M059J (cell line): ENCODE measurements around the gene RALGPS1. TPM values are rescaled to one million over a fixed set of nuclear protein-coding genes. Genes with fewer than 3 reads are reported as not detected.
A peak's percentile ranks its signal among the peaks of the same experiment; 100 is the strongest.
"Not testable (repeated sequence)": the region's sequence is repeated elsewhere in the genome, so short reads cannot be mapped to it uniquely, and the experiment has no call there.

Experiments used
- DNase-seq: peaks from one replicate; pipeline ENCODE4 v3.0.0-alpha.2; 2012; ENCODE audit warnings: low read depth
- total RNA-seq: library from RNA; depleted of rRNA; stranded (reverse); fragments of >200 nt; shearing (Covaris generic); gene quantifications from 2 replicates; pipeline ENCODE4 v1.2.3, GENCODE V29; 2014

Gene RALGPS1
- total RNA-seq, 1 experiment from 2014 or later, result 9.8 TPM

DNA sequence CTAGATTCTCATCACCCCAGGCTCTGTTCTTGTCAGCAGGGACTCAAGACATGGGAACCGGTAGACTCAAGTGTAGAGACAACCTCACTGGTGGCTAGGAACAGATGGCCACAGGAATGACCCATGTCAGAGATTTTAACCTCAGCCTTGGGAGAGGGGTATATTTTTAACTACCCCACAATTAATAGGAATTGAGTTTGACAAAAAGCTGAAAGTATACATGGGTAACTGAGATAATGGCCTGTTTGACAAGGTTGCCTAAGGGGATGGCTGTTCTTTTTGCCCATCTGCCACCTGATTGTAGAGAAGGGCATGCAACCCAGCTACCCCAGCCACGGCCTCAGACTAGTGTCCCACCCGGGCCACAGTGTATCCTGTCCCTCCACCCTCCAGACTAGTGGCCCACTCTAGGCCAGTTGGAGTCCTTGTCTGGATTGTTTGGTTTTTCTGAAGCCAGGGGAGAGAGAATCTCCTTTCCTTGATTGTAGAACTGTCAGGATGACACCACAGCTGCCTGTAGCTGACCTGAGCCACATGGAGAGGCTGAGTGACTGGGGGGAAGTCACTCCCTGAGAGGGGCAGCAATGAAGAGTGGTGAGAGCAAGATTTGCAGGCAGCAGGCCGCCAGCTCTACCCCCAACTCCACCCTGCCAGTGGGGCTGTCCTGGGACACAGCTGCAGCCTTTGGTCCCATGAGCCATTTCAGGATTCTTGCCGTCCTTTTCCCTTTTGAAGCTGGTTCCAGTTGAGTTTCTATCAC is 222.5 kb downstream of the RALGPS1 start:
- no peak for DNase-seq

DNA sequence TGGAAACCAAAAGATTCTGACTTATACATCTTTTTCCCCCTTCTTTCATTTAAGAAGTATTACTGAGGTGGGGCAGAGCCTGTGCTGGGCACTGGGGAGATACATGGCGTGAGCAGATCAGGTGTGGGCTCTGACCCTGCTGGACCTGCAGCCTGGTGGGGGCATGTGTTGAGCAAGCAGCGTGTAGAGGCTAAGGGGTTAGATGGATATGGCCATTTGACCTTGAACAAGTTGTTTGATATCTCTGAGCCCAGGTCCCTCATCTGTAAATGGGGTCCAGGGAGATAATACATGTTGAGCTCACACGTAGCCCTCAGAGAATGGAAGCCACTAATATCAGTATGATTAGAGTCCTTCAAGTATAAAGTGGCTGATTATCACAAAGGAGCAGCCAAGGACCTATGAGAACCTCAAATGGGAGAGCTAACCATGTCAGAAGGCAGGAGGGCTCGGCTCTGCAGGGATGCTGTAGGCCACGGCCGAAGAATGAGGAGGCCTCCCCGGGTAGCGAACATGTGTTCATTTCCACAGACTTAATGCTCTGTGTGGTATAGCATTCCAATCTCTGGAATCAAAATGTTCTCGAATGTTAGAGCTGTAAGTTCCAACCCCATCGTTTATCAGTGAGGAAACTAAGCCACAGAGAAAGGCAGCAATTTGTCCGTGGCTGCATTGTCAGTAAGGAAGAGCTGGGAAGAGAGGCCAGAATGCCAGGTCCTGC is 223.2 kb downstream of the RALGPS1 start:
- no peak for DNase-seq

DNA sequence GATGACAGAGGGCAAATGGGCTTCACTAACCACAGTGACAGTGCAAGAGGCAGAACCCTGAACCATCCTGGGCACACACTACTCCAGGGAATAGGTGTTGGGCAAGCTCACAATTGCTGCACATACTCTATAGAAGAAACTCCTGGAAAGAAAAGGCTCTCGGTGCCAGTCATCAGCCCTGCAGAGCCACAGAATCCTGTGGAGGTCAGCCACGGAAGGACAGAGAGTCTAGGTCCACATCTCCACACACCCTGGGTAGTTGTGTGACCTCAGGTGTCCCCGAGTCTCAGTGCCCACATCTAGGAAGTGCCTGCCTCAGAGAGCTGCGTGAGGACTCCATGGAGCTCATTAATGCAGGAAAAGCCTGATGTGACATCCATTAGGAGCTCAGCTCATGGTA is 223.9 kb downstream of the RALGPS1 start:
- DNase-seq, result no peak

DNA sequence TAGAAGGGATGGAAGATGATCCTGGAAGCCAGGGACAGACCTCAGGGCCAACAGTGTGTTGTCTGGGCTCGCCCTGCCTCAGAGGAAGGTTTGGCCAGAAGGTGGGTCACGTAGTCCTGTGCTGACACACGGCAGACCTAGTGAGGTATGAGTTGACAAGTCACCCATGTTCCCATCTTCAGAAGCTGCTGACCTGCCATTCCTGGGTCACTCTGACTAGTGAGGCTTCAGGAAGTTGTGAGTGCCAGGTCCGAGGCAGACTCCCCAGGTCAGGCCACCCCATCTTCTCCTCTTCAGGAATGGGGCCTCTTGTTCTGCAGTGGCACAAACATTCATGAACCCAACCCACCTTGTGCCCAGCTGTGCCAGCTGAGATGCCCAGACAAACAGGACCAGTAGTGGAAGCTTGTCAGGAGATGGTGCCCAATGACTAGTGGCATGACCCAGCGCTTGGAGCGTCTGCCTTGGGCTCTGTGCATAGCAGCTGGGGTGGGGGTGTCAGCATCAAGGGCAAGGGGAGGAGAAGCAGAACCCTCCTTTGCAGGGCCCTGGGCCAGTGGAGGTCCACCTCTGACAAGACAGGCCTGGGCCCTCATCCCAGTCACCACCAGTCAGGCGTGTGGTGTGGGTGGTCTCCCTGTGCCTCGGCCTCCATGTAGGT is 224.6 kb downstream of the RALGPS1 start:
- DNase-seq, result no peak

DNA sequence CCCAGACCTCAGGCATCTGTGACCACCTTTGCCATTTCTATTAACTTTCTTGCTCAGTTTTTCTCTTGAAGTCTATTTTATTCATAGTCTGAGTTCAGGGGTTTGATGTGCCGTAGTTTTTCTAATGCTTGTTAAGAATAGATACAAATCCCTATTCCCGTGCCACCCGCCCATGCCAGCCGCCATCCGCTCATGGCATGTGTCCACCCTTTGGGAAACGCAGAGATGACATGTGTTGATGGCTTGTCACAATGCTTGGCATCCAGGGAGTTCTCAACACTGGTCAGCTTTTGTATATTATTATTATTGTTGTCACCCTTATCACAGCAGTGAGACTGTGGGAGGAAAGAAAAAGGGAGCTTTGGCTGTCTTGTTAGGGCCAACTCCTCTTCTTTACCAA is 225.2 kb downstream of the RALGPS1 start:
- DNase-seq, result no peak

DNA sequence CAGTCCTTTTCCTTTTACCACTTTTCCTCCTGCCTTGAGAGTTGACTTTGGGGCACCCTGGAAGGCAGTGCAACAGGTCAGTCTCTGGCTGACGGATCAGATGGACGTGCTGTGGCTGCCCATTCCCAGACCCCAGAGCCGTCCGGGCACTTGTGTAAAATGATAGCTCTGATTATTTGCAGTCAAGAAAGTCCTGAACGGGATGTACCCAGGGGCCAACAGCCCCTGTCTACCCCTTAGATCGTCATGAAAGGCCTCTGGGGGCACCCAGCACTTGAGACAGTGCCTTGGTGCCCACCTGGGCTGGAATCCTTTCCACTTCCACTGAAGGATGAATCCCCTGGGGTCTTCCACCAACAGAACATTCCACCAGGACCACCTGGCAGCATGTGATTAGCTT is 225.6 kb downstream of the RALGPS1 start:
- no peak for DNase-seq

DNA sequence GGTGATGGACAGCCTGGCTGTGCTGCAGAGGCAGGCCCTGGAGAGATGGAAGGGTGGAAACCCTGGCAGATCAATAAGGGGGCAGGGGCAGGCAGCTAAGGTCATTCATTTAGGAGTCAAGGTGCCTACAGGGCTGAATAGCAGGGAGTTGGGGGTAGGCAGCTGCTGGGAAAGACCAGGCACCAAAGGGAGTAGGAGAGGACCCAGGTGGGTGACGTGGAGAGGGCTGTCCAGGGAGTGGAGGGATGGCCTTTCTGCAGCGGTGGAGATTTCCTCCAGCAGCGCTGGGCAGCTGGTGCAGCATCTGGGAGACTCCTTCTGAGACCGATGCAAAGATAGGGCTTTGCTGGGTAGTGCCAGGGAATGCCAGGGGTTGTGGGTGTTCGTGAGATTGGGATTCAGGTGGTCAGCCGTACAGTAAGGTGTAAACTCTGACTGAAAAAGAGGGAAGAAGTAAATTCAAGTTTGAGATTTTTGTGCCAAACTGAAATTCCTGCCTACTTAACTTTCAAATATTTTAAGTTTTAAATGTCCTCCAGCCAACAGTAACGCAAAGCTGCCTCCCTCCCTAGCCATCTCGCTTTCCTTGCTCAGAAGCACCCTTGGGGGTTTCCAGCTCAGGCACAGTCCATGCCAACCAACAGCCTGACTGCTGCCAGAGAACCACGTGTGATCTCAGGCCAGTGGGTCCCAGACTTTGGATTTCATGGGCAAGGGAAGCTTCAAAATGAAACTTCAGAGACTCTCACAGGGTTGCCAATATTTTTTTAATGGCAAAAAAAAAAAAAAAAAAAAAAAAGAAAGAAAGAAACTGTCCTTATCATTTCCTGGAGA is 226.5 kb downstream of the RALGPS1 start:
- DNase-seq, result no peak

DNA sequence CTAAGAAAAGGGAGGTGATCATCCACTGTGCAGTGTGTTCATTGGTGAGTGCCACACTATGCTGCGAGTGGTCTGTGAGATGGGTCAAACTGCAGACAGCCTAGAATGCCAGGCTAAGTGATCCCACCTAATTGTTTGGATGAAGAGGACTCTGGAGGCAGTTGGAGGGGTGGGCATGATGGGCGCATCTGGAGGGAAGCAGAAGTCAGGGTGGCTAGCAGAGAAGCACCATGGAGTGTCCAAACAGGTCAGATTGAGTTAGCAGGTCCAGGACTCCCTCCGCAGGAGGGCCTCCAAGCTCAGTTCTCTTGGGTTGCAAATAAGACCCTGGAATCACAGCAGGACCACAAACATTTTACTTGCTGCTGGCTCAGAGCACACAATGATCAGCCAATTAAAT is 227.7 kb downstream of the RALGPS1 start:
- no peak for DNase-seq

DNA sequence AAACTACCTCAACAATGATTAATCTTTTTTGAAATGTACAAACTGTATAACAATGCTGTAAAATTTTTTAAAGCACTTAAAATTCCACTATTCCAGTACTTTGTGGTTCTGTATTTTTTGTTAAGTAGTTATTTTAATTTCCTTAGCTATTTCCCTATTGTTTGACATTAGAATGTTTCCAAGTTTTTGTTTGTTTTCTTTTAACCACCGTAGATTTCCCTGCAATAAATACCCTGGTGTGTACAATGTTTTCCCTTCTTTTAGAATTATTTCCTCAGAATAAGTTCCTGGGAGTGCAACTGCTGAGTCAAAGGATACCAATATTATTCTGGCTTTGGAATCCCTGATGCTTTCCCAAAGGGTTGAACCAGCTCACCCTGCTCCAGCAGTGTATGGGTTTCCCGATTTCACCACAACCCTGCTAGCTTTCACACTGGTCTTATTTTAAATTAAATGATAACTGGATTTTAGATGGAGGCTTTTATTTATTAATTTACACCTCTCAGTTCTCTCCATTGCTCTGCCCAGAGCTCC is 228.4 kb downstream of the RALGPS1 start:
- no peak for DNase-seq

DNA sequence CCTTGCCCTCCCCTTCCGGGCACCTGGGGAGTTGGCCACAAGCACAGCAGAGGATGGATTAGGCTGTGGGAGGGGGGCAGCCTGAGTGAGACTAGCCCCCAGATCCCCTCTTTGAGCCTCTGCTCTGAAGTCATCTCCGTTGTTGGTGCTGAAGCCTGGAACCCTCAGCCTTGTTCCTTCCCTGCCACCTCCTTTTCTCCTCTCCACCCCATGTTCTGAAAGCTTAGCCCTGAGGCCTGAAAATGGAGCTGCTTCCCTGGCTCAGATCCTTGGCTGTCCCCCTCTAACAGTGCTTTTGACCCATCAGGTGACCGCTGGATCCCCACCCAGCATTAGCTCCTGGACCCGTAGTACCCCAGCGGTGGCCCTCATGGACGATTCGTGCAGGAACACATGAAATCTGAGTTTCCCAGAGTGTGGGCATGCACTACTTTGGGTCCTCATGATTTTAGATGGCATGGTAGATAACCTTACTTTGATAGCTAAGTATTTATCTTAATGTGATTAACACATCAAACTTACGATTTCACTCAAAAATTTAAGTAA is 229.4 kb downstream of the RALGPS1 start:
- no peak for DNase-seq

DNA sequence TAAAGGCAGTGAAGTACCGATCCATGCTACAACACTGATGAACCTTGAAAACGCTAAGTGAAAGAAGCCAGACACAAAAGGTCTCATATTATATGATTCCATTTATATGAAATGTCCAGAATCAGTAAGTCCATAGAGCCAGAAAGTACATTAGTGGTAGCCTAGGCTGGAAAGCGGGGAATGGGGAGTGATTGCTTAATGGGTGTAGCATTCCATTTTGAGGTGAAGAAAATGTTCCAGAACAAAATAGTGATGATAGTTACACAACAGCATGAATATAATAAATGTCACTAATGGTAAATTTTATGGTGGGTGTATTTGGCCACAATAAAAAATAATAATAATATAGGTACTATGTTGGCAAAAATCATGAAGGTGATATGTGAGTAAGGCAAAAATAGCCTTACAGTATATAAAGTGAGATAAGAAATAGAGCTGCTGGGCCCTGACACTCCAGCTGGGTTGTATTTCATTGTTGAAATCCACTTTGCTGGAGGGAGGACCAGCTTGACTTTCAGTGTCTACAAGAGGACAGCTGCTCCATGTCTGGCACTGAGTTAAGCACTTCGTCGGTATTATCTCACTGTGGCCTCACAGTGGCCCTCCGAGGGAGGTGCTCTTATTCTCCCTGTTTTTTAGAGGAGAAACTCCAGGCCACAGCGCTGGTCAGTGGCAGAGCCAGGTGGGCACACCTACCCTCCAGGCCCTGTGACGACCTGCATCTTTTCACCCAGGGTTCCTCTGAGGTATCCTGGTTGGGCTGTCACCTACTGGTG is 230.3 kb downstream of the RALGPS1 start:
- DNase-seq, result no peak

DNA sequence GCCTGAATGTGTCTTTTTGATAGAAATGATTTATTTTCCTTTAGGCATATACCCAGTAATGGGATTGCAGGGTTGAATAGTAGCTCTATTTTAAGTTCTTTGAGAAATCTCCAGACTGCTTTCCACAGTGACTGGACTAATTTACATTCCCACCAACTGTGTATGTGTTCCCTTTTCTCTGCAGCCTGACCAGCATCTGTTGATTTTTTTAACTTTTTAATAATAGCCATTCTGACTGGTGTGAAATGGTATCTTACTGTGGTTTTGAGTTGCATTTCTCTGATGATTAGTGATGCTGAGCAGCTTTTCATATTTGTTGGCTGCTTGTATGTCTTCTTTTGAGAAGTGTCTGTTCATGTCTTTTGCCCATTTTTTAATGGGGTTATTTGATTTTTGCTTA is 232.3 kb downstream of the RALGPS1 start:
- DNase-seq, result not testable (repeated sequence)

DNA sequence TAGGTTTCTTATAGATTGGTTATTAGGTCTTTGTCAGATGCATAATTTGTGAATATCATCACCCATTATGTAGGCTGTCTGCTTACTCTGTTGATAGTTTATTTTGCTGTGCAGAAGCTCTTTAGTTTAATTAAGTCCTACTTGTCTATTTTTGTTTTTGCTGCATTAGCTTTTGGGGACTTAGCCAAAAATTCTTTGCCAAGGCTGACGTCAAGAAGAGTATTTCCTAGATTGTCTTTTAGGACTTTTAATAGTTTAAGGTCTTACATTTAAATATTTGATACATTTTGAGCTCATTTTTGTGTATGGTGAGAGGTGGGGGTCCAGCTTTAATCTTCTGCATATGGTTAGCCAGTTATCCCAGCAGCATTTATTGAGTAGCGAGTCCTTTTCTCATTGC is 232.7 kb downstream of the RALGPS1 start:
- DNase-seq, result no peak

DNA sequence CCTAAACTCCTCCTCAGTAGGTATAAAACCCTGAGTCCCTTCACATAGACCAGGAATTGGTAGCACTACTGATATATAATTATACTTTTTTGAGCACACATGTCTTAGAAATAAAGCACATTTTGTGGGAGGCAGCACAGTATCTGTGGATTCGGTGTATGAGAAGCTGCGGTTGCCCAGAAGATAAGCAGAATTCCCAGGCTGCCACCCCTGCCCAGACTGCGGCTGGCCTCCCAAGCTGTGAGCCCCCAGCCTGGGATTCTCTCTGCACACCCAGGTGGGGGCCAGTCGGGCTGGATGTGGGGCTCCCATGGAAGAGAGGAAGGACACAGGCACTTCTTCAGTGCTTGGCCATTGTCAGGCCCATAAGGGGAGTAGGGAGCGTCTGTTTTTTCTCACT is 233.4 kb downstream of the RALGPS1 start:
- no peak for DNase-seq

DNA sequence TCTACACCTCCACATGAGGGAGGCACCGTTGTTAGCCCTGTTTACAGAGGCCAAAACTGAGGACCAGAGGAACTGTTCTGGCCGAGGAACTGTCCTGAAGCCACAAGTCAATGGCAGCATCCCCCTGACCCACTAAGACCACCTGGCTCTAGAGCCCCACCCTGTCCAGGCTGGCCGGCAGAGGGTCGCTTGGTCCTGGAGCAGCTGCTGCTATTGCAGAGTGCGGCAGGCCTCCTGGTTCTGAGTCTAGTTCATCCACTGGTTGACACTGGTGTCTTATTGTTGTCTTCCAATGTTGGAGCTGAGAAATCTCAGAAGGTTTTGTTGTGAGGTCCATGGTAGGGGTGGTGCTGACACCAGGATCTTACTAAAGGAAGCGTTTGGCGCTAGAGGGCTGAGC is 234.4 kb downstream of the RALGPS1 start:
- no peak for DNase-seq

DNA sequence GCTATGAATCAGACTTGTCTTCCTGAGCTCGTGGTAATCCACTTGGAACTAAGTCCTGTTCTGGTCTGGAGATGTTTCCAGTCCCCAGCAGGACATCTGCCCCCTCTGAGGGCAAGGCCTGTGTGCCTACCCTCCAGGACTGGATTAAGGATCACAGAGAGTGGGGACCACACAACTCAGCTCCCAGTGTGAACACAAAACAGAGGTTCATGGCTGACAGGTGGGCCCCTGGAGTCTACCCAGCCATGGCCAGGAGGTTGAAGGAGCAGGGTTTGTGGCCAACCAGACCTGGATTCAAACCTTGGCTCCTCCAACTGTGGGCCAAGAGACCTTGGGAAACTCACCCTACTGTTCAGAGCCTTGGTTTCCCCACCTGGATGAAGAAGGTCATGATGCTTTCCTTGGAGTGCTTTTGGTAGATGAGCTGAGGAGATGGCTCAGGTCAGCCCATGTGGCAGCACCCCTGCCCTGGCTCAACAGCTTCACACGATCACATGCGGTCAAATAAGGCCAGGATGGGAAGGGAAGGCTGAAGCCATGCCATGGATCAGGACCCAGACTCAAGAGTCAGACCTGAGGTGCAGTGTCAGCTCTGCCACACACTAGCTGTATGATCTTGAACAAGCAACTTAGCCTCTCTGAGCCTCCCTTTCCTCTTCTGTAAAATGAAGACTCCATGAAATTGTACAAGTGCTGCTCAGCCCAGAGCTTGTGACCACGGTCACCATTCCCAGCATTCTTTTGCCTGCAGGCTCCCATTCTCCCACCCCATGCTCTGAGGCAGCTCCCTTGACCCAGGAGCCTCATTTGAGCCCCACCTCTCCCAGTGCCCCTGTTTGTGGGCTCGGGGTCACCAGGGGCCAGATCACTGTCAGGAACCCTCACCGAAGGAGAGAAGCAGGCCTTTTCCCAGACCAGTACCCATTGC is 235.1 kb downstream of the RALGPS1 start:
- no peak for DNase-seq

DNA sequence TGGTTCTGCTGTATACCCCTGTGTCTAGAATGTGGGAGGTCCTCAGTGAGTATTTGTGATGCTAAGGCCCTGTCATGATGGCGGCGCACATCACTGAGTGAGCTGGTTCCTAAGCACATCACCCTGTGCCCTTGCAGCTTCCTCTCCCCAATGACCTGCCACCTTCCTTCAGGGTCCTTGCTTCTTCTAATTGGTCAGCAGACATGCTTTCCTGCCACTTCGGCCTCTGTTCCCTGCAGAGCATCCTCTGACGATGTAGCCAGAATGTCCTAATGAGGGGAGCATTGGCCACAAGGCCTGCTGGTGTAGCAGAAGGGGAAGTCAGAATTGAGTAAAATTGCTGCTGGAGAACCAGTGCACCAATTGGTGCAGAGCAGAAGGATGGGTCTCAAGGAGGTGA is 238.9 kb downstream of the RALGPS1 start:
- no peak for DNase-seq

DNA sequence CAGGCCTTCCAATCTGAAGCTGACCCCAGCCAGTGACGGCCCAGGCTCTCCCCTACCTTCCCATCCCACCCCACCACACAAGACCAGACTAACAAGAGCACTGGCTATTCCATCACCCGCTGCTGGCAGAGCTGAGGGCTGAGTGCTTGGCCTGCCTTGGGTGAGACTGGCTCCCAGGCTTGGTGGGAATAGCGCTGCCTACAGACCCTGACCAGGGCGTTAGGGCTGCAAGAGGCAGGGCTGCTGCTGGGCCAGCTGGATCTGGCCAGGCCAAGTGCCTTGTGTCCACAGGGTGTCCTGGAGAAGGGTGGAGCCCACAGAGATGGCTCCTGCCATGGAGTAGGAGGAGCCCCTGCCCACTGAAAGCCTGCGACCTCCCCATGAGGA is 239.4 kb downstream of the RALGPS1 start:
- no peak for DNase-seq

DNA sequence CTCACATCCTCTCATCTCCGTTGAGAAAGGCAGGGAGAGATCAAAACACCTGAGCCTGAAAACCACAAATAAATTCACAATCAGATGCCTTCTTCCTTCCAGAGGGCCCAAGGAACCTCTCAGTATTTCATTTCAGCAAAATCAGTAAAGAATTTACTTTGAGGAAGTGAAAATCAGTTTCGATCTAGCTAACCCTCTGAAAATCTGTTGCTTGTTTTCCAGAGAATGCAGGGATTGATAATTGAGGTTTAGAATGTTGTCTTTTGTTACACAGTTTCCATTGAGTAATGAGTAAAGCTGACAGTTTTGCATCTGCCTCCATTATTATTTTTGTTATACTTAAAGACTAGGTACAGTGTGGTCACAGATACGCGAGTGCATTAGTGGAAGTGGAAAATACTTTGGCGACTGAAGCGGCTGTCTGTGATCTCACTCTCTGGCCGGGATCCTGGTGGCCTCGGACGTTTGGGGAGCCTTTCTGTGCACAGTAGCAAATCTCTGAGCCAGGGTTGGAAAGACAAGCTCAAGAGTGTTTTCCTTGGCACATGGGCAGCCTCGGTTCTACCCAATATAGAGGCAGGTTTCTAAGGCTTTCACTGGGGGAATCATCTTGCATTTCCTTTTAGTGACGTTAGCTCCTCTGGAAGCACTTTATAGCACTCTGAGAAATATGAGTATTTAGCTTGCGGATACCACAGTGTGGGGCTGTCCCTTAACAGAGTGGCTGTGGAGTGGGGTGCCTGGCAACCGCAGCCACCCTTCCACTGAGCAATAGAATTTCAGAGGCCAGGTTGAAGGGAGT is 240.0 kb downstream of the RALGPS1 start:
- DNase-seq, result peak; percentile 45
